ENCODE results near the gene CELF2.

GRCh38 chr10:11058965-11059364, 41.3 kb downstream of the CELF2 start:
- TF ChIP-seq CTCF (IDR thresholded peaks at IDR 0.05): no peak
- no peak for TF ChIP-seq POLR2A (IDR thresholded peaks at IDR 0.05)
- no peak for TF ChIP-seq POLR2AphosphoS5 (IDR thresholded peaks at IDR 0.05)
